Stimulated activated naive B cell treated with anti-CD40 and anti-IgM and Interleukin-4, amounts not matched to agents 10 μg/mL and 1 μg/mL and 100 μg/mL, for 72 hours (primary cell): ENCODE measurements around the gene PIK3R5.

Experiments
- ATAC-seq, 2 donors: fragments of 150-1000 bp; cut with Tn5 transposase; replicated peaks; 2 replicates each; pipeline ENCODE4 v1.10.0; 2021; ENCODE audit warnings: moderate library complexity in 1 of 2
- DNase-seq: peaks from one replicate; pipeline ENCODE4 v3.0.0; 2021
- H3K27ac Mint-ChIP-seq: one replicate; pipeline ENCODE4 v1.8.0; 2022; ENCODE audit warnings: mild to moderate bottlenecking, mixed read lengths
- H3K27me3 Mint-ChIP-seq, 2 donors: one replicate each; pipeline ENCODE4 v1.8.0; 2022; ENCODE audit warnings: mixed read lengths in 2 of 2
- H3K36me3 Mint-ChIP-seq, 2 donors: one replicate each; pipeline ENCODE4 v1.8.0; 2022; ENCODE audit warnings: mixed read lengths in 2 of 2, mild to moderate bottlenecking in 1 of 2
- H3K4me1 Mint-ChIP-seq, 2 donors: one replicate each; pipeline ENCODE4 v1.8.0; 2022; ENCODE audit warnings: mixed read lengths in 2 of 2, mild to moderate bottlenecking in 1 of 2
- H3K4me3 Mint-ChIP-seq, 2 donors: one replicate each; pipeline ENCODE4 v1.8.0; 2022; ENCODE audit warnings: mild to moderate bottlenecking in 2 of 2, mixed read lengths in 2 of 2, moderate library complexity in 1 of 2
- H3K9me3 Mint-ChIP-seq, 2 donors: one replicate each; pipeline ENCODE4 v1.8.0; 2022; ENCODE audit warnings: mixed read lengths in 2 of 2, mild to moderate bottlenecking in 1 of 2

Gene PIK3R5

DNA sequence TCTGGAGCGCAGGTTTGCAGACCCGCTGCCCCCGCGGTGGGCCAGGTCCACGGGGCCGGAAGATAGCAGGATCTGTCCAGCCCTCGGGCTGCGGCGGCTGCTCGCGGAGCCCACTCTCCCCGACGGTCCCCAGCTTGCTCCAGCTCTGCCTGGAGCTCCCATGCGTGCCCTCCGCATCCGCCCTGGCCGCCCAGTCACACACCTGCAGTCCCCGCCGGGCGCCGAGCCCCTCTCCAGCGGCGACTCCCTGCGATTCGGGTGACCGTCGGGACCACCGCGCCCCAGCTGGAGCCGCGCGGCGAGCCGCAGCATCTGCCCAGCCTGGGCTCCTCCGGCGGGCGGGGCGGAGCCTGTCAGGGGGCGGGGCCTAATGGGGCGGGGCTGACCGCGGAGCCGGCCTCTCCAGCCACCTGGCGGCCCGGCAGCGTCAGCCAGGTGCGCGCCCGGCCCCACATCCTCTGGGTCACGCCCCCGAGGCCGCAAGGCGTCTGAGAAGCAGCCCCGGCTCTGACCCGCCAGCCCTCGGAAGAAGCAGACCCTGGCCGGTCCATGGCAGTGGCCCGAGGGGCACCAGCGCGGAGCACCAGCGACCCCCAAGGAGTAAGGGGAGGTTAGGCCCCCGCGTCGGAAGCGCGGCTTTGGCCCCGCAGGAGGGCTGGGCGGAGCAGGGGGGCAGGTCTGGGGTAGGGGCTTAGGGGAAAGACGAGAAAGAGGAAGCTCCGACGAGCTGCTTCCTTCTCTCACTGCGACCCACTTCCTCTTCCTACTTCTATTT, at the start of gene PIK3R5:
TSS of gene PIK3R5 (minus strand) at position 314 of the 775 bp plus-strand sequence. CDS start 54,213 bp downstream, outside the sequence.
- ATAC-seq (peak; percentile 74 to 83), DNase-seq (peak; percentile 82)
- H3K9me3 Mint-ChIP-seq, result peaks cover 18% of the 10 kb centered on the region in 2 donors
- peaks cover 28 to 56% of the 10 kb centered on the region in 2 donors for H3K36me3 Mint-ChIP-seq
- H3K27me3 Mint-ChIP-seq, result no peaks in the 10 kb centered on the region
- peaks cover 48 to 61% of the 10 kb centered on the region in 2 donors for H3K4me1 Mint-ChIP-seq
- peak within 1 kb of the TSS; percentile 98 for H3K27ac Mint-ChIP-seq
- peak within 1 kb of the TSS; percentile 92 for H3K4me3 Mint-ChIP-seq

- Mint-ChIP-seq H3K27me3 (peaks cover 52 to 85% of the 10 kb centered on the region in 2 donors), H3K36me3 (no peaks in the 10 kb centered on the region), H3K27ac (no peak overlapping the region), H3K4me1 (no peaks in the 10 kb centered on the region), H3K4me3 (no peak overlapping the region), H3K9me3 (no peaks in the 10 kb centered on the region)
- DNase-seq (no peak), ATAC-seq (no peak)
Measured at GRCh38 chr17:9011001-9011400, 45.5 kb upstream of the PIK3R5 start.

DNA sequence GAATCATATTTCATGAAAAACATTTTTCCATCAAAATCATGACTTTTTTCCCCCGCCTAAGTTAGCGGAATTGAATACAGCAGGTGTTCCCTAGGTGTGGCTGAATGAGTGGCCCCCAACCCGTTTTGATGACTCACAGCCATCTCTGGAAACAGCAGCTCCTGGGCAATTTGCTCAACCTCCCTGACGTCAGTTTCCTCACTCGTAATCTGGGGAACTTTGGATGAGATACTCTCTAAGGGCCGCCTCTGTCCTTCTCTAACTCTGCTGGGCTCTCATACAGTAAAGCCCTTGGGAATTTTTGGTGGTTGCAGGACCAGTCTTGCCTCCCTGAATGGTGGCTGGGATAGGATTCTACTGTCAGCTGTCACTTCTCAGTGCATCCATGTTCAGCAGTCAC, 44.2 kb upstream of the PIK3R5 start:
- no peak for DNase-seq
- peaks cover 65 to 96% of the 10 kb centered on the region in 2 donors for H3K27me3 Mint-ChIP-seq
- no peak overlapping the region for H3K27ac Mint-ChIP-seq
- no peaks in the 10 kb centered on the region for H3K9me3 Mint-ChIP-seq
- no peak overlapping the region for H3K4me3 Mint-ChIP-seq
- H3K4me1 Mint-ChIP-seq, result peaks cover 2 to 5% of the 10 kb centered on the region in 2 donors
- H3K36me3 Mint-ChIP-seq, result peaks cover 2 to 6% of the 10 kb centered on the region in 2 donors
- ATAC-seq, result no peak

DNA sequence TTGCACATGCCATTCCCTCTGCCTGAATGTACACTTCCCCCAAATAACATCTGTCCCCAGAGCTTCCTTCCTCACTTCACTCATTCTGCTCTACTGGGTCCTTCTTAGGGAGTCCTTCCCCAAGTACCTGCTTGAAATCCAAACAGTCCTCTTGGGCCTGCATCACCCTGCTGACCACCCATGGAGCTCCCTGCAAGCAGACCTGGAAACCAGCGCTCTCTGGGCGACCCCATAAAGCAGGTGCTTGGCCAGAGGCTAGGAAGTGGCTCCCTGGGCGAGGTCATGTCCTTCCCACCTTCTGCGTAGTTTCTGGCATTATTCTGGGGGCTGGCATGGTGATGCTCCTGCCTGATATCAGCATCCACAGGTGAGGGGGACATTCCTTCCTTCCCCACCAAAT, 43.6 kb upstream of the PIK3R5 start:
- Mint-ChIP-seq H3K4me3 (no peak overlapping the region), H3K27me3 (peaks cover 66 to 96% of the 10 kb centered on the region in 2 donors), H3K9me3 (no peaks in the 10 kb centered on the region), H3K27ac (no peak overlapping the region), H3K4me1 (peaks cover 2 to 12% of the 10 kb centered on the region in 2 donors), H3K36me3 (peaks cover 2 to 6% of the 10 kb centered on the region in 2 donors)
- DNase-seq, result no peak
- ATAC-seq, result no peak

DNA sequence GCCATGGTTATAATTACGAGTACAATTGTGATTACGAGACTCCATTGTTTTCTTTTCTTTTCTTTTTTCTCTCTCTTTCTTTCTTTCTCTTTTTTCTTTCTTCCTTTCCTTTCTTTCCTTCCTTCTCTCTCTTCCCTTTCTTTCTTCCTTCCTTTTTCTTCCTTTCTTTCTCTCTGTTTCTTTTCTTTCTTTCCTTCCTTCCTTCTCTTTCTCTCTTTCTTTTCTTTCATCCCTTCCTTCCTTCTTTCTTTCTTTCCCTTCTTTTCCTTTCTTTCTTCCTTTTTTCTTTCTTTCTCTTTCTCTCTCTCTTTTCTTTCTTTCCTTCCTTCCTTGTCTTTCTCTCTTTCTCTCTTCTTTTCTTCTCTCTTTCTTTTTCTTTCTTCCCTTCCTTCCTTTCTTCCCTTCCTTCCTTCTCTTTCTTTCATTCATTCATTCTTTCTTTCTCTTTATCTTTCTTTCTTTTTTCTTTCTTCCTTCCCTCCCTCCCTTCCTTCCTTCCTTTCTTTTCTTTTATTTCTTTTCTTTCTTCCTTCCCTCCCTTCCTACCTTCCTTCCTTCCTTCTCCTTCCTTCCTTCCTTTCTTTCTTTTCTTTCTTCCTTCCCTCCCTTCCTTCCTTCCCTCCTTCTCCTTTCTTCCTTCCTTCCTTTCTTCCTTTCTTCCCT, 41.7 kb upstream of the PIK3R5 start:
- peaks cover 61 to 90% of the 10 kb centered on the region in 2 donors for H3K27me3 Mint-ChIP-seq

GRCh38 chr17:9006175-9006767, 40.8 kb upstream of the PIK3R5 start:
- no peak for ATAC-seq
- H3K4me1 Mint-ChIP-seq, result peaks cover 18 to 33% of the 10 kb centered on the region in 2 donors
- H3K4me3 Mint-ChIP-seq, result no peak overlapping the region
- DNase-seq, result no peak
- H3K9me3 Mint-ChIP-seq, result no peaks in the 10 kb centered on the region
- H3K36me3 Mint-ChIP-seq, result peaks cover 2 to 6% of the 10 kb centered on the region in 2 donors
- H3K27me3 Mint-ChIP-seq, result peaks cover 65 to 93% of the 10 kb centered on the region in 2 donors
- no peak overlapping the region for H3K27ac Mint-ChIP-seq

More for the DNA sequence above, 41.7 kb upstream of the PIK3R5 start:
- Mint-ChIP-seq H3K4me1 (peaks cover 11 to 24% of the 10 kb centered on the region in 2 donors), H3K4me3 (no peak overlapping the region), H3K9me3 (no peaks in the 10 kb centered on the region), H3K36me3 (peaks cover 2 to 6% of the 10 kb centered on the region in 2 donors), H3K27ac (no peak overlapping the region)
- no peak for DNase-seq
- ATAC-seq, result no peak

- H3K4me1 Mint-ChIP-seq, result peaks cover 18 to 37% of the 10 kb centered on the region in 2 donors
- peaks cover 2 to 6% of the 10 kb centered on the region in 2 donors for H3K36me3 Mint-ChIP-seq
- H3K27ac Mint-ChIP-seq, result no peak overlapping the region
- no peaks in the 10 kb centered on the region for H3K9me3 Mint-ChIP-seq
- peaks cover 57 to 88% of the 10 kb centered on the region in 2 donors for H3K27me3 Mint-ChIP-seq
- no peak for ATAC-seq
- no peak for DNase-seq
- H3K4me3 Mint-ChIP-seq, result peak overlapping the region in 1 of 2 donors; percentile 53
Measured at GRCh38 chr17:9004961-9005285, 39.4 kb upstream of the PIK3R5 start.

DNA sequence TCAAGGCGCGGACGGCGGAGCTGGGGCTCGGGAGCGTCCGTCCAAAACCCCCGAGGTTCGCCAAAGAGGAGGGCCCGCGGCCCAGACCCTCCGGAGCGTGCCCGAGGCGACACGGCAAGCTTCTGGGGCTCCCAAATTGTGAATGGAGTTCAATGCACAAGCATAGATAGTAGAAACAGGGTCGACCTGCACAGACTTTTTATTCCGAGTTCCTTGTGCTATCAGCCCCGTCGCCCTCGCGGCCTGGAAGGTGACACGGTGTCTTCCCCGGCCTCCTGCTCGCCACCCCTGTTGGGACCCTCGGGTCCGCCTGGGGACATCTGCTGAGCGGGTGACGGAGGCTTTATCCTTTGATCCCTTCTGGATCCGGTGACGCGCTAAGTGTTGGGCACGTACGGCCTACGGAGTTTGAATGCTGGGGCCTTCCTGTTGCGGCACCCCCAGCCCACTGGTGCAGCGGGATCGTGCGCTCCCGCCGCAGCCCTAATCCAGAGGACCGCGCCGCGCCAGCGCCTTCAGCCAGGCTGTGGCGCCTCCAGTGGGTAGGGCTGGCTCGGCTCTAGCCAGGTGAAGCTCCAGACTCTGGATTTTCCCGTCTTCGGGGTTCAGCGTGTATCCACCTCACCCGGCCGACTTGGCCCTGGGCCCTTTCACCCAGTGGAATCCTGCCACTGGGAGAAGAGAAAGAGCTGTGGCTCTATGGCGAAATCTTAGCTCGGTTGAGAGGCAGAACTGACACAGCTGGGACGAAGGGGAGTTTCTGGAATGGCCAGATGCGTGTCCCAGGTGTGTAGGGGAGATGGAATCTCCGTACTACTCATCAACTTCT, 38.8 kb upstream of the PIK3R5 start:
- H3K27ac Mint-ChIP-seq, result no peak overlapping the region
- no peaks in the 10 kb centered on the region for H3K9me3 Mint-ChIP-seq

GRCh38 chr17:9003355-9004131, 38.0 kb upstream of the PIK3R5 start:
- Mint-ChIP-seq H3K4me1 (peaks cover 18 to 37% of the 10 kb centered on the region in 2 donors), H3K27ac (no peak overlapping the region), H3K9me3 (no peaks in the 10 kb centered on the region), H3K36me3 (peaks cover 2 to 6% of the 10 kb centered on the region in 2 donors), H3K27me3 (peaks cover 44 to 74% of the 10 kb centered on the region in 2 donors), H3K4me3 (peak overlapping the region; percentile 69 to 80)
- peak; percentile 14 to 16 for ATAC-seq
- DNase-seq, result no peak

More for the DNA sequence above, 38.8 kb upstream of the PIK3R5 start:
- Mint-ChIP-seq H3K4me1 (peaks cover 18 to 37% of the 10 kb centered on the region in 2 donors), H3K36me3 (peaks cover 2 to 6% of the 10 kb centered on the region in 2 donors), H3K27me3 (peaks cover 51 to 82% of the 10 kb centered on the region in 2 donors), H3K4me3 (peak overlapping the region; percentile 69 to 80)
- DNase-seq, result no peak
- no peak for ATAC-seq

DNA sequence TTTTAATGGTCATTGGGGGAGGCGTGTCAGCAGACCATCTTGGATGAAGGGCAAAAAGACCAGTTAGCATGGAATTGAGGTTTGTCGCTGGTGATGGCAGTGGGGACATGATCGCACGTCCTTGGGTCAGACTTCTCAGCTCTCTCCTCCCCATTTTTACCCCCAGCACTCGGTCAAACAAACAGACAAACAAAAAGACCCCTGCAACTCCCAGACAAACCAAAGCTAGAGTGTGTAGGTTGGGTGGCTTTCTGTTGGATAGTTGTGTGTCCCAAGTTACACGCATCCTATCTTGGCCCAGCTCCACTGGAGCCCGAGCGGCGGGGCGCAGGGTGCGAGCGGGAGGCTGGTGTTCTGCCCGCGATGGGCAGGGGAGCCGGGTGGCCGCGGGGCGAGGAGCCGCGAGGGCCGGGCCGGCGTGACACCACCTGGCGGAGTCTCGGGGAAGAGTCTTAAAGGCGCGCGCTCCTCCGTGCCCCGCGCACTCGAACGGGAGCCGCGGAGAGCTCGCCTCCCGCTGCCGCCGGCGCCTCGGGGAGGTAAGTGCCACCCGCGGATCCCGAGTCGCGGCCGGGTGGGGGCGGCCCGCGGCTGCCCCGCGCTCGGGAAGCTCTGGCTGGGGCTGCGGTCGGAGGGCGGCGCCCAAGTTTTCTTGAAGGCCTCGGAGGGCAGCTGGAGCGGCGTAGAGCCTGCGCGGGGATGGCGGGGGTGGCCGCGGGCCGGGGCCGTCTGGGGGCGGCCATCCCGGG, 37.3 kb upstream of the PIK3R5 start:
- peaks cover 18 to 37% of the 10 kb centered on the region in 2 donors for H3K4me1 Mint-ChIP-seq
- H3K36me3 Mint-ChIP-seq, result peaks cover 2 to 6% of the 10 kb centered on the region in 2 donors
- no peak for DNase-seq
- peaks cover 42 to 67% of the 10 kb centered on the region in 2 donors for H3K27me3 Mint-ChIP-seq
- H3K4me3 Mint-ChIP-seq, result peak overlapping the region; percentile 71 to 72
- ATAC-seq, result peak; percentile 64 to 72
- peak overlapping the region; percentile 86 for H3K27ac Mint-ChIP-seq
- no peaks in the 10 kb centered on the region for H3K9me3 Mint-ChIP-seq

DNA sequence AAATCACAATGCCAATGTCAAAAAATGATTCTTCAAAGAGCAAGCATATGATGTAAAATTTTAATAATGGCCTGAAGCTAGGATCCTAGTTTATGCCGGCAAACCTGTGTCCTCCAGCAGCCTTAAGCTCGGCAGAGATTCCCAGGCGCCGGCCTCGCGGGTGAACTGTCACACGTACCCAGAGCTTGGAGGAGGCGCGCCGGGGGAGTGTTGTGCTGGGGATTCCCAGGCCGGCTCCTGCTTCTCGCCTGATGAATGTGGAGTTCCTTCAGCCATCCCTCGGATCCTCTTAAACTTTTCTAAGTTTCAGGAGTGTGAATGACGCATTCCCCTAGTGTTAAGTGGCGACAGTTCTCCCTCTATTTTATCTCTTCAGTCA, 36.7 kb upstream of the PIK3R5 start:
- peak overlapping the region; percentile 86 for H3K27ac Mint-ChIP-seq
- DNase-seq (no peak), ATAC-seq (no peak)
- H3K36me3 Mint-ChIP-seq, result peaks cover 2 to 6% of the 10 kb centered on the region in 2 donors
- H3K4me1 Mint-ChIP-seq, result peaks cover 18 to 37% of the 10 kb centered on the region in 2 donors
- H3K4me3 Mint-ChIP-seq, result peak overlapping the region; percentile 71 to 72
- peaks cover 36 to 62% of the 10 kb centered on the region in 2 donors for H3K27me3 Mint-ChIP-seq
- no peaks in the 10 kb centered on the region for H3K9me3 Mint-ChIP-seq

- peaks cover 2 to 6% of the 10 kb centered on the region in 2 donors for H3K36me3 Mint-ChIP-seq
- ATAC-seq, result peak; percentile 58 to 59
- no peak for DNase-seq
- peak overlapping the region; percentile 1 for H3K27ac Mint-ChIP-seq
- H3K4me1 Mint-ChIP-seq, result peaks cover 18 to 37% of the 10 kb centered on the region in 2 donors
- H3K9me3 Mint-ChIP-seq, result no peaks in the 10 kb centered on the region
- peak overlapping the region; percentile 11 to 51 for H3K4me3 Mint-ChIP-seq
- peaks cover 32 to 55% of the 10 kb centered on the region in 2 donors for H3K27me3 Mint-ChIP-seq
Measured at GRCh38 chr17:9001559-9001958, 36.1 kb upstream of the PIK3R5 start.
